HEK293 (cell line): ENCODE data around the gene PROSER1.

Experiments used
- PATZ1 ChIP-seq: fragments of 450-650 bp; formaldehyde crosslinking; IDR thresholded peaks from 2 replicates; pipeline ENCODE4 v1.5.1; 2016; ENCODE audit warnings: missing biosample characterization, missing genetic modification characterization
- SP2 ChIP-seq: fragments of 450-650 bp; formaldehyde crosslinking; IDR thresholded peaks from 2 replicates; pipeline ENCODE4 v1.5.1; 2016; ENCODE audit warnings: missing biosample characterization, missing genetic modification characterization
- ZNF24 ChIP-seq: fragments of 450-650 bp; formaldehyde crosslinking; IDR thresholded peaks from 2 replicates; pipeline ENCODE4 v1.5.1; 2016; ENCODE audit warnings: missing biosample characterization, missing genetic modification characterization
- ZNF274 ChIP-seq, 2 experiments: fragments of 200-500 bp in 1 of 2; fragments of 450-650 bp in 1 of 2; sonication (Bioruptor generic) in 1 of 2; formaldehyde crosslinking in 1 of 2; IDR thresholded peaks; 2 replicates each; pipeline versions ENCODE4 v1.5.1 to v1.6.1; 2014 to 2016; ENCODE audit warnings: borderline replicate concordance in 1 of 2, inconsistent platforms in 1 of 2, low read length in 1 of 2, missing biosample characterization in 1 of 2, missing genetic modification characterization in 1 of 2
- ZNF792 ChIP-seq: fragments of 450-650 bp; formaldehyde crosslinking; IDR thresholded peaks from 2 replicates; pipeline ENCODE4 v1.5.1; 2016; ENCODE audit warnings: missing biosample characterization, missing genetic modification characterization
- TF ChIP-seq, protein P1 (sequence below): fragments of 450-650 bp; formaldehyde crosslinking; IDR thresholded peaks from 2 replicates; pipeline ENCODE4 v1.5.1; 2016; ENCODE audit warnings: missing biosample characterization, missing genetic modification characterization
- TF ChIP-seq, protein P2 (sequence below): fragments of 450-650 bp; formaldehyde crosslinking; IDR thresholded peaks from 2 replicates; pipeline ENCODE4 v1.5.1; 2016; ENCODE audit warnings: missing biosample characterization, missing genetic modification characterization

GRCh38 chr13:39023316-39023715 is 14.6 kb downstream of the PROSER1 start:
- TF ChIP-seq, protein P1, sequence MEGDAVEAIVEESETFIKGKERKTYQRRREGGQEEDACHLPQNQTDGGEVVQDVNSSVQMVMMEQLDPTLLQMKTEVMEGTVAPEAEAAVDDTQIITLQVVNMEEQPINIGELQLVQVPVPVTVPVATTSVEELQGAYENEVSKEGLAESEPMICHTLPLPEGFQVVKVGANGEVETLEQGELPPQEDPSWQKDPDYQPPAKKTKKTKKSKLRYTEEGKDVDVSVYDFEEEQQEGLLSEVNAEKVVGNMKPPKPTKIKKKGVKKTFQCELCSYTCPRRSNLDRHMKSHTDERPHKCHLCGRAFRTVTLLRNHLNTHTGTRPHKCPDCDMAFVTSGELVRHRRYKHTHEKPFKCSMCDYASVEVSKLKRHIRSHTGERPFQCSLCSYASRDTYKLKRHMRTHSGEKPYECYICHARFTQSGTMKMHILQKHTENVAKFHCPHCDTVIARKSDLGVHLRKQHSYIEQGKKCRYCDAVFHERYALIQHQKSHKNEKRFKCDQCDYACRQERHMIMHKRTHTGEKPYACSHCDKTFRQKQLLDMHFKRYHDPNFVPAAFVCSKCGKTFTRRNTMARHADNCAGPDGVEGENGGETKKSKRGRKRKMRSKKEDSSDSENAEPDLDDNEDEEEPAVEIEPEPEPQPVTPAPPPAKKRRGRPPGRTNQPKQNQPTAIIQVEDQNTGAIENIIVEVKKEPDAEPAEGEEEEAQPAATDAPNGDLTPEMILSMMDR (tag by site-specific recombination): no peak
- no peak for TF ChIP-seq ZNF24
- TF ChIP-seq PATZ1 (tag by site-specific recombination): no peak
- no peak for TF ChIP-seq ZNF792
- TF ChIP-seq, protein P2, sequence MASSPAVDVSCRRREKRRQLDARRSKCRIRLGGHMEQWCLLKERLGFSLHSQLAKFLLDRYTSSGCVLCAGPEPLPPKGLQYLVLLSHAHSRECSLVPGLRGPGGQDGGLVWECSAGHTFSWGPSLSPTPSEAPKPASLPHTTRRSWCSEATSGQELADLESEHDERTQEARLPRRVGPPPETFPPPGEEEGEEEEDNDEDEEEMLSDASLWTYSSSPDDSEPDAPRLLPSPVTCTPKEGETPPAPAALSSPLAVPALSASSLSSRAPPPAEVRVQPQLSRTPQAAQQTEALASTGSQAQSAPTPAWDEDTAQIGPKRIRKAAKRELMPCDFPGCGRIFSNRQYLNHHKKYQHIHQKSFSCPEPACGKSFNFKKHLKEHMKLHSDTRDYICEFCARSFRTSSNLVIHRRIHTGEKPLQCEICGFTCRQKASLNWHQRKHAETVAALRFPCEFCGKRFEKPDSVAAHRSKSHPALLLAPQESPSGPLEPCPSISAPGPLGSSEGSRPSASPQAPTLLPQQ (tag by site-specific recombination): no peak
- TF ChIP-seq SP2 (tag by site-specific recombination): no peak
- TF ChIP-seq ZNF274 (IDR thresholded peaks at IDR 0.05; ENCODE audit: low read length): no peak
- no peak for TF ChIP-seq ZNF274 (tag by site-specific recombination; IDR thresholded peaks at IDR 0.05; ENCODE audit: borderline replicate concordance)
